ENCODE results near the gene HYI.

HYI gene

GRCh38 chr1:43445606-43446387 lies 7.9 kb downstream of the HYI start:
- DNase-seq (ENCODE audit: insufficient read length, low spot score) = no peak

DNA sequence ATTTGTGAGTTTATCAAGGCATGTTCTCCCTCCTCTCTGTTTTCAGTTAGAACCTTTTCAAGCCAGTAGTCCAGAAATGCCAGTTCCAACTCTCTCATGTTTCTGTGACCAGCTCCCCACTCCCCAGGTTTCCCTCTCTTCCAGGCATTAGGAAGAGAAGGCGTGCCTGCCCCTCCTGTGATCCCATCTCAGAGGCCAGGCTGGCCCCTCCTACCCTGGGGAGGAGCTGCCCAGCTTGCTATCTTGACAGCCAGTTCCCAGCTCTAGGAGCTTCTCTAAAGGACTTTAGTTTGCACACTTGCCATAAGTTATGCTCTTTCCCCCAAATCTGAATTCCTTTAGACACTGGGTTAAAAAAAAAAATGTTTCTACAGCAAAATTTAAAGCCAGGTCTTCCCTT lies 8.9 kb downstream of the HYI start:
- no peak for FAIRE-seq
- DNase-seq (ENCODE audit: insufficient read length, low spot score) = no peak

More at GRCh38 chr1:43445606-43446387, 7.9 kb downstream of the HYI start:
- FAIRE-seq = no peak

- no peak for DNase-seq (ENCODE audit: insufficient read length, low spot score)
- no peak for FAIRE-seq
These were observed 9.4 kb downstream of the HYI start for GRCh38 chr1:43444151-43444828.

- DNase-seq (ENCODE audit: insufficient read length, low spot score) (no peak), FAIRE-seq (no peak)
These were observed 10.4 kb downstream of the HYI start for GRCh38 chr1:43443197-43443946.

DNA sequence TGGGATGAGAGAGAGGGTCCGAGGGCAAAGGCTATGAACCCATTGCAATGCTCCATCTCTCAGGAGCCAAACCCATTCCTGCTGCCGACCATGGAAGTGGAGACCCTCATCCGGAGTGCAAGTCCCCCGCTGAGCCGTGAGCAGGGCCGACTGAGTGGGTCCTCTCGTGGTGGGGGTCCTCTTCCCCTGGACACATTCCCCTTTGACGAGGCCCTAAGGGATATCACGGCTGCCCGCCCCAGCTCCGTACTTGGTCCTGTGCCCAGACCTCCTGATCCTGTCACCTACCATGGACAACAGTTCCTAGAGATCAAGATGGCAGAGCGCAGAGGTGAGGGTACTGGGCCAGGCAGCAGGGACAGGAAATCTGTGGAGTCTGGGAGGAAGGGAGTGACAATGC lies 11.0 kb downstream of the HYI start:
- no peak for DNase-seq (ENCODE audit: insufficient read length, low spot score)
- no peak for FAIRE-seq

GRCh38 chr1:43441894-43442637 lies 11.7 kb downstream of the HYI start:
- DNase-seq (ENCODE audit: insufficient read length, low spot score) (no peak), FAIRE-seq (no peak)

DNA sequence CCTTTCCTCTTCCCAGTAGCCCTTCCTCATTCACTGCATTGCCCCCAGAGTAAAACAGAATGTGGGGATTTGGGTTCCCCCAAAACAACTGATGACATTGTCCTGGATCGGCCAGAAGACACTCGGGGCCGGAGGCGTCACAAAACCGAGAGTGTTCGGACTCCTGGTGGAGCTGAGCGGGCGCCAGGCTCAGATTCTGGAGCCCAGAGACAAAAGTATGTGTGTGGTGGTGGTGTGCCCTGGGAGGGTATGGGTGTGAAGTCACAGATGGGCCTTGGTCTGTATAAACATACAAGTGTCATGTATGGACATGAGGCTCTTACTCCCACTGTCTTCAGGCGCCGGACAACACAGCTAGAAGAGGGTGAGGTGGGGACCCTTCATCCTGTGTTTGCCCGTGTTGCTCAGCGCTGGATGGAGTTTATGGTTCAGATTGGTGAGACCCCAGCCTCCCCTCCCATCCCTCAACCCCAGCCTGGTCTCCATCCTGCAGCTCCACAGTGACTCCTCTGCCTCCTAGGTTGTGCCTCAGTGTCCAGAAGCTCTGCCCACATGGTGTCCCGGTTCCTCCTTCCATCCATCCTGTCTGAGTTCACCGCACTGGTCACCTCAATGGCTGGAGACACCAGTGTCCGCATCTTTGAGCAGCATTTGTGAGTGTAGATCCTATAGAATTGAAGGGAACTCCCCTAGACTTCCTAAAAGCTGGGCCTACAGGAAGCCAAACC lies 12.4 kb downstream of the HYI start:
- no peak for DNase-seq (ENCODE audit: insufficient read length, low spot score)
- FAIRE-seq = no peak

GRCh38 chr1:43440358-43440757 lies 13.4 kb downstream of the HYI start:
- DNase-seq (ENCODE audit: insufficient read length, low spot score) (no peak), FAIRE-seq (no peak)

DNA sequence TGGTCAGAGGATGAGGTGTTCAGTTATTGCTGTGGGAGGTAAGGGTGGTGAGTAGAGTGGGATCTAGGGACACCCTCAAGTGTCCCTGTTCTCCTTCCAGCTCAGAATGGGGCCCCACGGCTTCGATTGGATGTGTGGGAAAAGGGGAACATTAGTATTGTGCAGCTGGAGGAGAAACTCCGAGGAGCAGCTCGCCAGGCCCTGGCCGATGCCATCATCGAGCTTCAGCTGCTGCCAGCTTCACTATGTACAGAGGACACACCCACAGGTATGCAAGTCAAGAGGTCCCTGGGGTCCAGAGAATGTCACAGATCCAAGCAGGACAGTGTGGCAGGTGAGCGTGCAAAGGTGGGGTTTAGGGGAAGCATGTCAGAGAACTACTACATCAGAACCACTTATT lies 13.9 kb downstream of the HYI start:
- FAIRE-seq (no peak), DNase-seq (ENCODE audit: insufficient read length, low spot score) (no peak)

DNA sequence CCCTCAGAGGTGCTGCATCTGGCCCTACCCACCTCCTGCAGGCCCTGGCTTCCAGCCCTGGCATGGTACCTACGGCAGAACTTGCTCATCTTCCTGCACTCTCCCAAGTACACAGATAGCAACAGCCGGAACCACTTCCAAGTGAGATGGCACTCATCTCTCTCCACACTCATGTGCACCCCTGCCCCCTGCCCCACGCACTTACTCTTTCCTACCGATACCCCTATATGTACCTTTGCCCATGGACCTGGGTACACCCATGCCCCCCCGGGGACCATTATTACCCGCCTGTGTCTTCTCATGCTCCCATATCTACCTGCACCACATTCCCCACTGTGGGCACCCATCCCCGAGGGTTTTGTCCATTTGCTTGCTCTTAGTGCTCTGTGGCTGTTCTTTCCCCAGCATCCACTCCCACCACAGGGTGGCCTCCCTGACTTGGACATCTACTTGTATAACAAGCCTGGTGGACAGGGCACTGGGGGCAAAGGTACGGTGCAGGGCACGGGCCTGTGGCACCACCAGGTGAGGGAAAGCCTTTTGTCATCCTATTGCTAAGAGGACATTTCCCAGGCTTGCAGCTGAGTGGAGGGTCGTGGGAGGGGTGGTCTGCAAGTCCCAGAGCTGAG lies 14.7 kb downstream of the HYI start:
- FAIRE-seq (no peak), DNase-seq (ENCODE audit: insufficient read length, low spot score) (no peak)

DNA sequence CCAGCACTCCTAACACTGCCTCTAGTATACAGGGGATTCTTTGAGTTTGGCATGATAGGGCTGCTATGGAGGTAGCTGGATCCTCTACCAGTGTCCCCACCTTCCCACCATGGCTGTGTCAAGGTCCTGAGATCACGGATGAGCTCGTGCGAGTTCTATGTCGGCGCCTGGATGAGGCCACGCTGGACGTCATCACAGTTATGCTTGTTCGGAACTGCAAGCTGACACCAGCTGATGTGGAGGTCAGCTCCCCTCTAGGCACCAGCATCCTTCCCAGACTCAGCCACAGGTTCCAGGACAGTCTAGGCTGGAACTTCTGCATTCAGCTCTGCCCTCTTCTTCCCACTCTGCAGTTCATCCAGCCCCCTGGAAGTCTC lies 15.2 kb downstream of the HYI start:
- FAIRE-seq (no peak), DNase-seq (ENCODE audit: insufficient read length, low spot score) (no peak)

- no peak for FAIRE-seq
- no peak for DNase-seq (ENCODE audit: insufficient read length, low spot score)
These were observed 15.7 kb downstream of the HYI start for GRCh38 chr1:43438006-43438405.

GRCh38 chr1:43437031-43437973 lies 16.4 kb downstream of the HYI start:
- FAIRE-seq (no peak), DNase-seq (ENCODE audit: insufficient read length, low spot score) (no peak)

DNA sequence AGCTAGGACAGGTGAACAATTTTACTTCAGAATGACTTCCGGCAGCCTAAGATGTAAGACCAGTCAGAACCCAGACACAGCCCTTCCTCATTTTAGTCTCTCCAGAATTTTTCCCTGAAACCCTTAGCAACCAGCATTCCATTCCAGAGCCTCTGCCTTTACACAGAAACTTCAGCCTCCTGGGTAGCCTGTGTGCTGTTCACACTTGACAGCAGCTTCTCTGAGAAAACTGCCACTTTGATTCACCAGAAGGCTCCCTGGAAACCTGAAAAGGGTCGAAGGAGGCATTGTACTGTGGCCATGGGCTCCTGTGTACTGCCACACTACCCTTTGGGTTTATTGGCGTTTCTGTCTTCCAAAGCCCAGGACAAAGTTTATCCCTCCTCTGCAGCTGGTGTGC lies 17.4 kb downstream of the HYI start:
- no peak for FAIRE-seq
- DNase-seq (ENCODE audit: insufficient read length, low spot score) = no peak

- DNase-seq (ENCODE audit: insufficient read length, low spot score) (no peak), FAIRE-seq (no peak)
These were observed 18.3 kb downstream of the HYI start for GRCh38 chr1:43435146-43436145.

DNA sequence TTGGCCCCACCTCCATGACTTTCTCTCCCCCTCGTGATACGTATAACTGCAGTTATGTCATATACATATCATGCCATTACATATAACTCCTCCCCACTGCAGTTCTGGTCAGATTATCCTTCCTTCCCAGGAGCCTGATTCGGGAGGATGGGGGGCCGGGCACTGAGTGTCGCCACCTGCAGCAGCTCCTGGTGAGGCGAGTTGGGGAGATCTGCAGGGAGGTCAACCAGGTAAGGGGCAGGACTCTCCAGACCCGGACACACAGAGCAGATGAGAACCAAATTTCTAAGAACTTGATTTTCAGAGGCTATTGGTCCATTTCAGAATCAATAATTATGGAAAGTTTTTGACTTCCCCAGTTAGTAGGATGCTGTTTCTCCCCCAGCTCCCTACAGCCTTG lies 19.5 kb downstream of the HYI start:
- FAIRE-seq (no peak), DNase-seq (ENCODE audit: insufficient read length, low spot score) (no peak)

DNA sequence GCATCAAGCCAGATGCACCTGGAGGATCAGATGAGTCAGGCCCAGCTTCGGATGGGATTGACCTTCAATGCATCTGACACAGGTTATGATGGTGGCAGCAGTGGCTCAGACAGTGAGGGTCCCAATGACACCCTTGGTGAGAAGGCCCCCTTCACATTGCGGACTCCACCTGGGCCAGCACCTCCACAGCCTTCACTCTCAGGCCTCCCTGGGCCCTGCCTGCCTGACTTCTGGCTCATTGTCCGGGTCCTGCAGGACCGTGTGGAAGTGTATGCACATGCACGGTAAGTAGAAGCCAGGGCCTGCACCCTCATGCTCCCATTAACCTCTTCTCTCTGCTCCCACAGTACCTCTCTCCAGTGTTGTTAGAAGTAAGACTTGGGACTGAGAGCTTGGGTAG lies 20.8 kb downstream of the HYI start:
- DNase-seq (ENCODE audit: insufficient read length, low spot score) = no peak
- no peak for FAIRE-seq
